Type B pancreatic cell (in vitro differentiated cells): ENCODE measurements around the gene LSM11. TPM values are rescaled to one million over a fixed set of nuclear protein-coding genes. Genes with fewer than 3 reads are reported as not detected.

ENCODE experiments used
- total RNA-seq: library from RNA; stranded (reverse); gene quantifications from 2 replicates; pipeline ENCODE4 v1.2.1, GENCODE V29; 2021; ENCODE audit warnings: low replicate concordance

LSM11 gene
- total RNA-seq, 1 donor from 2014 or later = 7.1 TPM

Other genes with a start within 250 kb of the LSM11 start
- gene ADAM19, start 167.9 kb upstream of the LSM11 start, total RNA-seq = 9.3 and 15.8 TPM in 2 replicates
- gene SOX30, start 91.3 kb upstream of the LSM11 start, total RNA-seq = not detected in 2 replicates
- not detected in 2 replicates for gene C5orf52, start 72.2 kb upstream of the LSM11 start, total RNA-seq
- gene THG1L, start 12.3 kb upstream of the LSM11 start, total RNA-seq = 9.9 and 13.6 TPM in 2 replicates
- gene CLINT1, start 115.4 kb downstream of the LSM11 start, total RNA-seq = 81.8 and 88.8 TPM in 2 replicates